Mucosa of stomach (tissue), 1 donor: ENCODE measurements around the gene PSME3.
"Not testable (repeated sequence)": the region's sequence is repeated elsewhere in the genome, so short reads cannot be mapped to it uniquely, and the experiment has no call there.

ENCODE experiments used
- H3K27me3 ChIP-seq: one replicate; pipeline ENCODE4 v1.7.0; 2013; ENCODE audit warnings: mild to moderate bottlenecking, low read length; ENCODE audit not compliant: control insufficient read depth, insufficient read depth
- H3K36me3 ChIP-seq: one replicate; pipeline ENCODE4 v1.7.0; 2013; ENCODE audit warnings: low read length; ENCODE audit not compliant: control insufficient read depth, insufficient read depth
- H3K4me1 ChIP-seq: one replicate; pipeline ENCODE4 v1.7.0; 2013; ENCODE audit warnings: mild to moderate bottlenecking, low read length; ENCODE audit not compliant: control insufficient read depth, insufficient read depth
- H3K4me3 ChIP-seq: one replicate; pipeline ENCODE4 v1.7.0; 2013; ENCODE audit warnings: low read length
- H3K9ac ChIP-seq: one replicate; pipeline ENCODE4 v1.7.0; 2013; ENCODE audit warnings: mild to moderate bottlenecking, low read length, moderate library complexity
- H3K9me3 ChIP-seq: one replicate; pipeline ENCODE4 v1.7.0; 2013; ENCODE audit warnings: mild to moderate bottlenecking, low read length, moderate library complexity; ENCODE audit not compliant: control insufficient read depth
- donor health status: Pancreatic carcinoma.

PSME3 gene

GRCh38 chr17:42846594-42847280 is 13.5 kb downstream of the PSME3 start:
- H3K36me3 ChIP-seq: peaks cover 7% of the 10 kb centered on the region
- no peaks in the 10 kb centered on the region for H3K9me3 ChIP-seq
- H3K4me3 ChIP-seq: no peak overlapping the region
- peaks cover 14% of the 10 kb centered on the region for H3K4me1 ChIP-seq
- H3K9ac ChIP-seq: no peak overlapping the region
- peaks cover 10% of the 10 kb centered on the region for H3K27me3 ChIP-seq

GRCh38 chr17:42848093-42848492 is 14.9 kb downstream of the PSME3 start:
- H3K4me3 ChIP-seq: no peak overlapping the region
- peaks cover 10% of the 10 kb centered on the region for H3K27me3 ChIP-seq
- no peaks in the 10 kb centered on the region for H3K9me3 ChIP-seq
- peaks cover 7% of the 10 kb centered on the region for H3K36me3 ChIP-seq
- H3K9ac ChIP-seq: no peak overlapping the region
- H3K4me1 ChIP-seq: peaks cover 14% of the 10 kb centered on the region

GRCh38 chr17:42849031-42849430 is 15.8 kb downstream of the PSME3 start:
- peaks cover 14% of the 10 kb centered on the region for H3K4me1 ChIP-seq

GRCh38 chr17:42849451-42850181 is 16.4 kb downstream of the PSME3 start:
- H3K9ac ChIP-seq: no peak overlapping the region
- no peaks in the 10 kb centered on the region for H3K36me3 ChIP-seq
- no peaks in the 10 kb centered on the region for H3K9me3 ChIP-seq
- H3K27me3 ChIP-seq: peaks cover 10% of the 10 kb centered on the region
- H3K4me3 ChIP-seq: no peak overlapping the region
- peaks cover 14% of the 10 kb centered on the region for H3K4me1 ChIP-seq

More at GRCh38 chr17:42849031-42849430, 15.8 kb downstream of the PSME3 start:
- Histone ChIP-seq H3K36me3 (peaks cover 3% of the 10 kb centered on the region), H3K9me3 (no peaks in the 10 kb centered on the region), H3K27me3 (peaks cover 10% of the 10 kb centered on the region), H3K9ac (no peak overlapping the region), H3K4me3 (no peak overlapping the region)

- no peaks in the 10 kb centered on the region for H3K36me3 ChIP-seq
- peaks cover 10% of the 10 kb centered on the region for H3K27me3 ChIP-seq
- H3K4me1 ChIP-seq: peaks cover 14% of the 10 kb centered on the region
- no peak within 1 kb of the TSS for H3K4me3 ChIP-seq
- H3K9ac ChIP-seq: peak within 1 kb of the TSS; percentile 55
- H3K9me3 ChIP-seq: no peaks in the 10 kb centered on the region
Measured at GRCh38 chr17:42850954-42851353, 17.8 kb downstream of the PSME3 start, which contains the start of gene AOC3. TSS of gene AOC3 (plus strand) at chr17:42851199. CDS start at chr17:42851344, 145 bp downstream.

GRCh38 chr17:42851371-42852240 is 18.4 kb downstream of the PSME3 start:
- H3K9ac ChIP-seq: peak overlapping the region; percentile 55
- not testable (repeated sequence) for H3K36me3 ChIP-seq, H3K4me3 ChIP-seq, H3K9me3 ChIP-seq
- peaks cover 10% of the 10 kb centered on the region for H3K27me3 ChIP-seq
- H3K4me1 ChIP-seq: peaks cover 14% of the 10 kb centered on the region

GRCh38 chr17:42852351-42852750 is 19.2 kb downstream of the PSME3 start:
- H3K4me3 ChIP-seq: no peak overlapping the region
- peaks cover 10% of the 10 kb centered on the region for H3K27me3 ChIP-seq
- H3K36me3 ChIP-seq: no peaks in the 10 kb centered on the region
- H3K9me3 ChIP-seq: no peaks in the 10 kb centered on the region
- peak overlapping the region; percentile 51 for H3K9ac ChIP-seq
- peaks cover 14% of the 10 kb centered on the region for H3K4me1 ChIP-seq

GRCh38 chr17:42853004-42853403 is 19.8 kb downstream of the PSME3 start:
- H3K9me3 ChIP-seq: no peaks in the 10 kb centered on the region
- H3K36me3 ChIP-seq: no peaks in the 10 kb centered on the region
- H3K27me3 ChIP-seq: peaks cover 10% of the 10 kb centered on the region
- no peak overlapping the region for H3K4me3 ChIP-seq
- H3K9ac ChIP-seq: peak overlapping the region; percentile 51
- H3K4me1 ChIP-seq: peaks cover 14% of the 10 kb centered on the region

GRCh38 chr17:42853597-42853967 is 20.4 kb downstream of the PSME3 start:
- Histone ChIP-seq H3K9ac (no peak overlapping the region), H3K4me1 (peaks cover 14% of the 10 kb centered on the region)

GRCh38 chr17:42853968-42854790 is 21.0 kb downstream of the PSME3 start:
- Histone ChIP-seq H3K9ac (no peak overlapping the region), H3K4me1 (peaks cover 14% of the 10 kb centered on the region)

More at GRCh38 chr17:42853597-42853967, 20.4 kb downstream of the PSME3 start:
- Histone ChIP-seq H3K27me3 (peaks cover 10% of the 10 kb centered on the region), H3K9me3 (no peaks in the 10 kb centered on the region), H3K4me3 (no peak overlapping the region), H3K36me3 (no peaks in the 10 kb centered on the region)

GRCh38 chr17:42855048-42855596 is 21.9 kb downstream of the PSME3 start:
- Histone ChIP-seq H3K27me3 (no peaks in the 10 kb centered on the region), H3K9ac (no peak overlapping the region), H3K9me3 (no peaks in the 10 kb centered on the region), H3K36me3 (no peaks in the 10 kb centered on the region), H3K4me1 (peaks cover 6% of the 10 kb centered on the region), H3K4me3 (no peak overlapping the region)

More at GRCh38 chr17:42853968-42854790, 21.0 kb downstream of the PSME3 start:
- Histone ChIP-seq H3K4me3 (no peak overlapping the region), H3K27me3 (peaks cover 7% of the 10 kb centered on the region), H3K9me3 (no peaks in the 10 kb centered on the region), H3K36me3 (no peaks in the 10 kb centered on the region)
